Smooth muscle cell (in vitro differentiated cells): Measurements from ENCODE around the gene RBP5. TPM values are rescaled to one million over a fixed set of nuclear protein-coding genes. Genes with fewer than 3 reads are reported as not detected.

ENCODE experiments used
- DNase-seq: peaks from one replicate; lab custom pipeline; 2025; ENCODE audit not compliant: unreplicated experiment; lab: John Stamatoyannopoulos, UW
- H2AFZ ChIP-seq: fragments of 200-600 bp; sonication (generic); 2 replicates; pipeline ENCODE4 v1.6.0; 2016; ENCODE audit warnings: antibody characterized with exemption, low read depth, mild to moderate bottlenecking
- H3F3A ChIP-seq: fragments of 200-600 bp; sonication (generic); 2 replicates; pipeline ENCODE4 v1.6.0; 2017; ENCODE audit warnings: antibody characterized with exemption, low read depth
- H3K27ac ChIP-seq: fragments of 200-600 bp; sonication (generic); 2 replicates; pipeline ENCODE4 v1.5.1; 2016; ENCODE audit warnings: low read depth, mild to moderate bottlenecking
- H3K27me3 ChIP-seq: fragments of 200-600 bp; sonication (generic); 2 replicates; pipeline ENCODE4 v1.6.1; 2016; ENCODE audit warnings: low read depth, mild to moderate bottlenecking
- H3K36me3 ChIP-seq: fragments of 200-600 bp; sonication (generic); 2 replicates; pipeline ENCODE4 v1.5.1; 2016; ENCODE audit warnings: low read depth
- H3K4me1 ChIP-seq: fragments of 200-600 bp; sonication (generic); 2 replicates; pipeline ENCODE4 v1.5.1; 2016; ENCODE audit warnings: low read depth
- H3K4me2 ChIP-seq: fragments of 200-600 bp; sonication (generic); 2 replicates; pipeline ENCODE4 v1.6.0; 2016; ENCODE audit warnings: mild to moderate bottlenecking
- H3K4me3 ChIP-seq: fragments of 200-600 bp; sonication (generic); 2 replicates; pipeline ENCODE4 v1.5.1; 2016; ENCODE audit warnings: mild to moderate bottlenecking
- H3K79me2 ChIP-seq: fragments of 200-600 bp; sonication (generic); 2 replicates; pipeline ENCODE4 v1.6.0; 2016; ENCODE audit warnings: low read depth, mild to moderate bottlenecking
- H3K9ac ChIP-seq: fragments of 200-600 bp; sonication (generic); 2 replicates; pipeline ENCODE4 v1.6.0; 2016; ENCODE audit warnings: low read depth
- H3K9me3 ChIP-seq: fragments of 200-600 bp; sonication (generic); replicated peaks from 2 replicates; pipeline ENCODE4 v1.5.1; 2016; ENCODE audit warnings: low read depth
- H4K20me1 ChIP-seq: fragments of 200-600 bp; sonication (generic); 2 replicates; pipeline ENCODE4 v1.6.0; 2016; ENCODE audit warnings: low read depth
- WGBS: methylation state at CpG from one replicate; pipeline ENCODE4 v1.1.7; 2016; ENCODE audit warnings: low lambda C conversion rate; 5-methylcytosine and 5-hydroxymethylcytosine counted together
- polyA plus RNA-seq: library from polyadenylated mRNA; unstranded; fragments of >200 nt; fragmentation: Nextera tagmentation; extraction: Ambion mirVana; gene quantifications from 2 replicates; pipeline ENCODE4 v1.2.1, GENCODE V29; 2016
- total RNA-seq: library from RNA; depleted of rRNA; stranded (reverse); fragments of >200 nt; gene quantifications from 2 replicates; pipeline ENCODE4 v1.2.3, GENCODE V29; 2014
- TF ChIP-seq, protein P1 (sequence below): fragments of 200-600 bp; sonication (generic); IDR thresholded peaks from 2 replicates; pipeline ENCODE4 v1.5.1; 2017; ENCODE audit warnings: borderline replicate concordance, mild to moderate bottlenecking, antibody characterized with exemption; ENCODE audit not compliant: insufficient read depth, poor library complexity, severe bottlenecking

Gene RBP5
- total and polyA plus RNA-seq, 2 experiments from 2014 or later: 0.21 TPM; not detected in 1

DNA sequence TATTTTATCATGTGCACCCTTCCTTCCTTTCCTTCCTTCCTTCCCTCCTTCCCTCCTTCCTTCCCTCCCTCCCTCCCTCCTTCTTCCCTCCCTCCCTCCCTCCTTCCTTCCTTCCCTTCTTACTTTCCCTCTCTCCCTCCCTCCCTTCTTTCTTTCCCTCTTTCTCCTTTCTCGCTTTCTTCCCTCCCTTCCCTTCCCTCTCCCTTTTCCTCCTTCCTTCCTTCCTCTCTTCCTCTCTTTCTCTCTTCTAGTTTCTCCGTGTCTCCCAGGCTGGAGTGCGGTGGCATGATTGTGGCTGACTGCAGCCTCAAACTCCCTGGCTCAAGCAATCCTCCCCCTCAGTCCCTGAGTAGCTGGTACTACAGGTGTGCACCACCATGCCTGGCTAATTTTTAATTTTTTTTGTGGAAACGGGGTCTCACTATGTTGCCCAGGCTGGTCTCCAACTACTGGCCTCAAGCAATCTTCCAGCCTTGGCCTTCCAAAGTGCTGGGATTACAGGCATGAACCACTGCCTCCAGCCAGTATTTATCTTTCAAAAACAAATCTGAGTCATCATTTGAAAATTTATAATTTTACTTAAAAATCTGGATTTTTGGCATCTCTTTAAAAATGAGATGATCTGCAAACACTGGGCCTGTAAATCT, 27.5 kb downstream of the RBP5 start:
- no peak overlapping the region for H2AFZ ChIP-seq
- peaks cover 9% of the 10 kb centered on the region for H4K20me1 ChIP-seq
- no peak overlapping the region for H3K9ac ChIP-seq
- DNase-seq: no peak
- H3K4me3 ChIP-seq: no peak overlapping the region
- no peaks in the 10 kb centered on the region for H3K4me1 ChIP-seq
- H3K36me3 ChIP-seq: no peaks in the 10 kb centered on the region
- TF ChIP-seq, protein P1, sequence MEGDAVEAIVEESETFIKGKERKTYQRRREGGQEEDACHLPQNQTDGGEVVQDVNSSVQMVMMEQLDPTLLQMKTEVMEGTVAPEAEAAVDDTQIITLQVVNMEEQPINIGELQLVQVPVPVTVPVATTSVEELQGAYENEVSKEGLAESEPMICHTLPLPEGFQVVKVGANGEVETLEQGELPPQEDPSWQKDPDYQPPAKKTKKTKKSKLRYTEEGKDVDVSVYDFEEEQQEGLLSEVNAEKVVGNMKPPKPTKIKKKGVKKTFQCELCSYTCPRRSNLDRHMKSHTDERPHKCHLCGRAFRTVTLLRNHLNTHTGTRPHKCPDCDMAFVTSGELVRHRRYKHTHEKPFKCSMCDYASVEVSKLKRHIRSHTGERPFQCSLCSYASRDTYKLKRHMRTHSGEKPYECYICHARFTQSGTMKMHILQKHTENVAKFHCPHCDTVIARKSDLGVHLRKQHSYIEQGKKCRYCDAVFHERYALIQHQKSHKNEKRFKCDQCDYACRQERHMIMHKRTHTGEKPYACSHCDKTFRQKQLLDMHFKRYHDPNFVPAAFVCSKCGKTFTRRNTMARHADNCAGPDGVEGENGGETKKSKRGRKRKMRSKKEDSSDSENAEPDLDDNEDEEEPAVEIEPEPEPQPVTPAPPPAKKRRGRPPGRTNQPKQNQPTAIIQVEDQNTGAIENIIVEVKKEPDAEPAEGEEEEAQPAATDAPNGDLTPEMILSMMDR: no peak
- H3K27ac ChIP-seq: no peak overlapping the region
- no peak overlapping the region for H3K4me2 ChIP-seq
- H3F3A ChIP-seq: no peaks in the 10 kb centered on the region
- H3K79me2 ChIP-seq: peaks cover under 1% of the 10 kb centered on the region
- no peaks in the 10 kb centered on the region for H3K9me3 ChIP-seq
- no peaks in the 10 kb centered on the region for H3K27me3 ChIP-seq
- 81% methylated on average over 4 of the region's 4 CpGs for WGBS

DNA sequence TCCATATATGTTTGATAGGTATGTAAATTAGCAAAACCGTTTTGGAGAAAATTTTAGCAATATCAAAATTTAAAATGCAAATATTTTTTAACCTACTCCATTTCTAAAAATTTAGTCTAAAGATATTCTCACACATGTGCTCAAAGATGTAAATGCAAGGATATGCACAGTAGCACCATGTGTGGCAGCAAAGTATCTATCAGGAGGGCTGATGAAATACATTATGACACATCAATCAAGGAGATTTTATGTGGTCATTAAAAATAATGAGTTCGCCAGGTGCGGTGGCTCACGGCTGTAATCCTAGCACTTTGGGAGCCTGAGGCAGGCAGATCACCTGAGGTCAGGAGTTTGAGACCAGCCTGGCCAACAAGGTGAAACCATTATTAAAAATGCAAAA, 28.4 kb downstream of the RBP5 start:
- H3K9me3 ChIP-seq: no peaks in the 10 kb centered on the region
- no peaks in the 10 kb centered on the region for H3K27me3 ChIP-seq
- H3K27ac ChIP-seq: no peak overlapping the region
- no peaks in the 10 kb centered on the region for H3K79me2 ChIP-seq
- peaks cover 9% of the 10 kb centered on the region for H4K20me1 ChIP-seq
- H3K4me3 ChIP-seq: no peak overlapping the region
- H3F3A ChIP-seq: no peaks in the 10 kb centered on the region
- H3K4me2 ChIP-seq: no peak overlapping the region
- H3K36me3 ChIP-seq: no peaks in the 10 kb centered on the region
- WGBS: 88% methylated on average over 4 of the region's 4 CpGs
- no peak overlapping the region for H2AFZ ChIP-seq
- no peak for DNase-seq
- TF ChIP-seq, protein P1: no peak
- no peak overlapping the region for H3K9ac ChIP-seq
- no peaks in the 10 kb centered on the region for H3K4me1 ChIP-seq

GRCh38 chr12:7099290-7099996, 29.2 kb downstream of the RBP5 start:
- H3K4me1 ChIP-seq: no peaks in the 10 kb centered on the region
- no peak for DNase-seq
- 97% methylated on average over 9 of the region's 9 CpGs for WGBS
- H3K36me3 ChIP-seq: no peaks in the 10 kb centered on the region
- no peaks in the 10 kb centered on the region for H3F3A ChIP-seq
- no peaks in the 10 kb centered on the region for H3K79me2 ChIP-seq
- no peak overlapping the region for H2AFZ ChIP-seq
- TF ChIP-seq, protein P1: no peak
- no peak overlapping the region for H3K4me3 ChIP-seq
- H3K27ac ChIP-seq: no peak overlapping the region
- no peak overlapping the region for H3K4me2 ChIP-seq
- peaks cover 9% of the 10 kb centered on the region for H4K20me1 ChIP-seq
- no peaks in the 10 kb centered on the region for H3K27me3 ChIP-seq
- H3K9me3 ChIP-seq: no peaks in the 10 kb centered on the region
- no peak overlapping the region for H3K9ac ChIP-seq
